Suprapubic skin (tissue), 4 donors: ENCODE results near the gene NDUFA3. TPM values are rescaled to one million over a fixed set of nuclear protein-coding genes. Genes with fewer than 3 reads are reported as not detected.

Experiments
- DNase-seq, 2 donors: peaks; one replicate each; pipeline ENCODE4 v3.0.0-alpha.2; 2019; ENCODE audit warnings: low spot score in 2 of 2
- H3K27ac ChIP-seq: fragments of 200-600 bp; sonication (generic); one replicate; pipeline ENCODE4 v1.5.1; 2019
- H3K27me3 ChIP-seq: fragments of 200-600 bp; sonication (generic); one replicate; pipeline ENCODE4 v1.5.1; 2019
- H3K36me3 ChIP-seq: fragments of 200-600 bp; sonication (generic); one replicate; pipeline ENCODE4 v1.5.1; 2019
- H3K4me1 ChIP-seq: fragments of 200-600 bp; sonication (generic); one replicate; pipeline ENCODE4 v1.5.1; 2019
- H3K4me3 ChIP-seq: fragments of 200-600 bp; sonication (generic); one replicate; pipeline ENCODE4 v1.5.1; 2019; ENCODE audit warnings: mild to moderate bottlenecking
- H3K9me3 ChIP-seq: fragments of 200-600 bp; sonication (generic); one replicate; pipeline ENCODE4 v1.5.1; 2019
- CTCF ChIP-seq, 2 donors: fragments of 200-600 bp in 1 of 2; fragments of 450-650 bp in 1 of 2; sonication (generic) in 1 of 2; IDR thresholded peaks; one replicate each; pipeline ENCODE4 v1.5.1; 2016 to 2019; ENCODE audit warnings: antibody characterized with exemption in 2 of 2, mild to moderate bottlenecking in 1 of 2, moderate library complexity in 1 of 2
- EP300 ChIP-seq: sonication (generic); formaldehyde crosslinking; IDR thresholded peaks from one replicate; pipeline ENCODE4 v1.6.1; 2017; ENCODE audit warnings: antibody characterized with exemption
- POLR2A ChIP-seq, 2 donors: fragments of 450-650 bp; IDR thresholded peaks; one replicate each; pipeline ENCODE4 v1.6.1; 2017; ENCODE audit warnings: antibody characterized with exemption in 2 of 2, mild to moderate bottlenecking in 2 of 2, moderate library complexity in 2 of 2
- WGBS: methylation state at CpG from one replicate; pipeline ENCODE4 v1.1.5; 2018; 5-methylcytosine and 5-hydroxymethylcytosine counted together
- total RNA-seq, 4 donors: library from RNA; depleted of rRNA; stranded (reverse); fragments of >200 nt; gene quantifications; one replicate each; pipeline ENCODE4 v1.1.0, GENCODE V29; 2016

The NDUFA3 gene
- total RNA-seq, 4 donors from 2014 or later = 23.1 to 71.9 (median 46.4) TPM

GRCh38 chr19:54155694-54156093 lies 53.0 kb downstream of the NDUFA3 start:
- TF ChIP-seq CTCF (IDR thresholded peaks at IDR 0.05) = no peak
- no peak for TF ChIP-seq EP300
- no peak for TF ChIP-seq POLR2A (IDR thresholded peaks at IDR 0.05)

GRCh38 chr19:54156490-54156889 lies 53.8 kb downstream of the NDUFA3 start:
- Histone ChIP-seq H3K27me3 (no peaks in the 10 kb centered on the region), H3K4me1 (peaks cover 38% of the 10 kb centered on the region), H3K4me3 (no peak overlapping the region), H3K9me3 (no peaks in the 10 kb centered on the region), H3K27ac (no peak overlapping the region), H3K36me3 (peaks cover 61% of the 10 kb centered on the region)
- 67% methylated on average over 10 of the region's 11 CpGs for WGBS
- no peak for DNase-seq
- TF ChIP-seq POLR2A (IDR thresholded peaks at IDR 0.05) = no peak

More at GRCh38 chr19:54155694-54156093, 53.0 kb downstream of the NDUFA3 start:
- peaks cover 69% of the 10 kb centered on the region for H3K36me3 ChIP-seq
- no peak for DNase-seq
- no peak overlapping the region for H3K27ac ChIP-seq
- H3K4me1 ChIP-seq = peaks cover 30% of the 10 kb centered on the region
- 78% methylated on average over 11 of the region's 19 CpGs for WGBS
- H3K27me3 ChIP-seq = no peaks in the 10 kb centered on the region
- H3K4me3 ChIP-seq = no peak overlapping the region
- H3K9me3 ChIP-seq = no peaks in the 10 kb centered on the region

GRCh38 chr19:54156953-54157352 lies 54.3 kb downstream of the NDUFA3 start:
- Histone ChIP-seq H3K27me3 (no peaks in the 10 kb centered on the region), H3K36me3 (peaks cover 57% of the 10 kb centered on the region), H3K27ac (no peak overlapping the region), H3K4me3 (no peak overlapping the region), H3K9me3 (no peaks in the 10 kb centered on the region), H3K4me1 (peaks cover 43% of the 10 kb centered on the region)
- WGBS = 86% methylated on average over 3 of the region's 3 CpGs
- DNase-seq = no peak
- TF ChIP-seq POLR2A (IDR thresholded peaks at IDR 0.05) = no peak
- no peak for TF ChIP-seq CTCF (IDR thresholded peaks at IDR 0.05)
- no peak for TF ChIP-seq EP300

Other genes with a start within 250 kb of the NDUFA3 start
- 10 to 100 TPM; 27.5 to 72.4 (median 67.4) TPM for gene MYADM, start 235.0 kb upstream of the NDUFA3 start, total RNA-seq
- not detected for gene PRKCG, start 220.7 kb upstream of the NDUFA3 start, total RNA-seq
- gene CACNG7, start 193.6 kb upstream of the NDUFA3 start, total RNA-seq = not detected
- gene CACNG8, start 139.9 kb upstream of the NDUFA3 start, total RNA-seq = under 1 TPM in 2 of 4 donors, not detected in 2; 0.08 to 0.25 TPM
- not detected for gene CACNG6, start 111.2 kb upstream of the NDUFA3 start, total RNA-seq
- gene VSTM1, start 39.0 kb upstream of the NDUFA3 start, total RNA-seq = not detected
- not detected for gene TARM1, start 21.5 kb upstream of the NDUFA3 start, total RNA-seq
- gene OSCAR, start 2.1 kb upstream of the NDUFA3 start, total RNA-seq = 1 to 10 TPM in 3 of 4 donors, under 1 TPM in 1; 0.49 to 2.7 (median 1.8) TPM
- 10 to 100 TPM in 3 of 4 donors, 1 to 10 TPM in 1; 7.8 to 16.5 (median 11.5) TPM for gene TFPT, start 12.8 kb downstream of the NDUFA3 start, total RNA-seq
- 10 to 100 TPM; 49.6 to 75.3 (median 55.4) TPM for gene PRPF31, start 12.9 kb downstream of the NDUFA3 start, total RNA-seq
- 10 to 100 TPM; 27.3 to 40.7 (median 35.2) TPM for gene CNOT3, start 34.9 kb downstream of the NDUFA3 start, total RNA-seq
- gene LENG1, start 56.9 kb downstream of the NDUFA3 start, total RNA-seq = 1 to 10 TPM; 2.6 to 4.6 (median 4.0) TPM
- 10 to 100 TPM in 2 of 4 donors, 1 to 10 TPM in 2; 3.4 to 22.8 (median 9.0) TPM for gene TMC4, start 70.3 kb downstream of the NDUFA3 start, total RNA-seq
- 10 to 100 TPM; 54.7 to 96.5 (median 58.7) TPM for gene MBOAT7, start 86.7 kb downstream of the NDUFA3 start, total RNA-seq
- 10 to 100 TPM; 42.7 to 76.3 (median 69.1) TPM for gene TSEN34, start 88.5 kb downstream of the NDUFA3 start, total RNA-seq
- gene RPS9, start 98.0 kb downstream of the NDUFA3 start, total RNA-seq = 1,000 to 10,000 TPM; 1,403 to 3,061 (median 2,817) TPM
- 1 to 10 TPM in 3 of 4 donors, under 1 TPM in 1; 0.34 to 5.7 (median 2.9) TPM for gene LILRB3, start 120.2 kb downstream of the NDUFA3 start, total RNA-seq
- gene LILRA6, start 139.9 kb downstream of the NDUFA3 start, total RNA-seq = under 1 TPM in 1 of 4 donors, not detected in 3; 0.51 TPM
- 1 to 10 TPM in 2 of 4 donors, under 1 TPM in 2; 0.68 to 3.4 (median 2.0) TPM for gene LILRB5, start 154.4 kb downstream of the NDUFA3 start, total RNA-seq
- gene LILRB2, start 178.3 kb downstream of the NDUFA3 start, total RNA-seq = under 1 TPM in 3 of 4 donors, not detected in 1; 0.38 to 0.80 (median 0.64) TPM
- not detected for gene LILRA5, start 210.3 kb downstream of the NDUFA3 start, total RNA-seq
- under 1 TPM in 3 of 4 donors, not detected in 1; 0.48 to 0.72 (median 0.55) TPM for gene LILRA4, start 236.3 kb downstream of the NDUFA3 start, total RNA-seq